CD8-positive, alpha-beta memory T cell (primary cell): Measurements from ENCODE around the gene VPS13C. TPM values are rescaled to one million over a fixed set of nuclear protein-coding genes. Genes with fewer than 3 reads are reported as not detected.

Experiments used
- CTCF ChIA-PET: fragments of 350-600 bp; sonication (Branson Sonifier 250); formaldehyde crosslinking; loops from one replicate; lab custom pipeline; 2021; ENCODE audit warnings: antibody characterized with exemption; lab: Charles Lee
- POLR2A ChIA-PET: fragments of 350-600 bp; sonication (Branson Sonifier 250); formaldehyde crosslinking; loops from one replicate; lab custom pipeline; 2021; ENCODE audit warnings: antibody characterized with exemption; lab: Charles Lee
- DNase-seq, 5 donors: peaks; one replicate each; pipeline versions ENCODE4 v3.0.0 to v3.0.0-alpha.2; 2020 to 2022; ENCODE audit warnings: mixed read lengths in 1 of 5
- H3K27ac ChIP-seq: one replicate; pipeline ENCODE4 v1.7.0; 2013; ENCODE audit warnings: low read depth, mild to moderate bottlenecking, low read length, moderate library complexity
- H3K27me3 ChIP-seq: 2 replicates; pipeline ENCODE4 v1.7.0; 2013; ENCODE audit warnings: low read length, mild to moderate bottlenecking; ENCODE audit not compliant: insufficient read depth, poor library complexity, severe bottlenecking
- H3K36me3 ChIP-seq: 2 replicates; pipeline ENCODE4 v1.7.0; 2013; ENCODE audit warnings: mild to moderate bottlenecking, low read length, moderate library complexity; ENCODE audit not compliant: insufficient read depth
- H3K4me1 ChIP-seq: 2 replicates; pipeline ENCODE4 v1.7.0; 2013; ENCODE audit warnings: mild to moderate bottlenecking, low read length, moderate library complexity; ENCODE audit not compliant: insufficient read depth
- H3K4me3 ChIP-seq: 2 replicates; pipeline ENCODE4 v1.7.0; 2013; ENCODE audit warnings: mild to moderate bottlenecking, low read length
- H3K9me3 ChIP-seq: 2 replicates; pipeline ENCODE4 v1.7.0; 2013; ENCODE audit warnings: mild to moderate bottlenecking, low read length
- H3K27ac Mint-ChIP-seq, 8 donors: one replicate each; pipeline ENCODE4 v1.8.0; 2020 to 2021; ENCODE audit warnings: mixed read lengths in 8 of 8, mild to moderate bottlenecking in 6 of 8, inconsistent platforms in 3 of 8, moderate library complexity in 3 of 8
- H3K27me3 Mint-ChIP-seq, 2 donors: one replicate each; pipeline ENCODE4 v1.8.0; 2020 to 2021; ENCODE audit warnings: mixed read lengths in 2 of 2, mild to moderate bottlenecking in 1 of 2, moderate library complexity in 1 of 2
- H3K36me3 Mint-ChIP-seq, 3 donors: one replicate each; pipeline ENCODE4 v1.8.0; 2020 to 2021; ENCODE audit warnings: mixed read lengths in 3 of 3, inconsistent platforms in 1 of 3, mild to moderate bottlenecking in 1 of 3
- H3K4me1 Mint-ChIP-seq, 3 donors: one replicate each; pipeline ENCODE4 v1.8.0; 2020 to 2021; ENCODE audit warnings: mixed read lengths in 3 of 3, inconsistent platforms in 1 of 3, mild to moderate bottlenecking in 1 of 3
- H3K4me3 Mint-ChIP-seq, 7 donors: one replicate each; pipeline ENCODE4 v1.8.0; 2020 to 2021; ENCODE audit warnings: mixed read lengths in 7 of 7, mild to moderate bottlenecking in 6 of 7, moderate library complexity in 4 of 7, inconsistent platforms in 2 of 7
- H3K9me3 Mint-ChIP-seq, 5 donors: one replicate each; pipeline ENCODE4 v1.8.0; 2020 to 2022; ENCODE audit warnings: mixed read lengths in 5 of 5, mild to moderate bottlenecking in 3 of 5, moderate library complexity in 2 of 5, inconsistent platforms in 1 of 5
- polyA plus RNA-seq: library from polyadenylated mRNA; unstranded; fragments of 300-500 nt; fragmentation: Illumina TruSeq; gene quantifications from one replicate; pipeline ENCODE4 v1.2.3, GENCODE V29; 2021
- total RNA-seq, 2 experiments: library from RNA; stranded (reverse); gene quantifications; one replicate each; pipeline ENCODE4 v1.2.3, GENCODE V29; 2021

The VPS13C gene
- total and polyA plus RNA-seq, 3 experiments from 2014 or later: 15.8 to 42.9 (median 42.5) TPM

GRCh38 chr15:62103431-62103830, 43.2 kb upstream of the VPS13C start:
- Mint-ChIP-seq H3K36me3 (no peaks in the 10 kb centered on the region), H3K27me3 (peaks cover 2 to 35% of the 10 kb centered on the region in 2 donors), H3K9me3 (no peaks in the 10 kb centered on the region), H3K4me3 (no peak overlapping the region), H3K4me1 (no peaks in the 10 kb centered on the region), H3K27ac (peak overlapping the region in 1 of 8 donors; percentile 91)
- Histone ChIP-seq H3K36me3 (no peaks in the 10 kb centered on the region), H3K9me3 (no peaks in the 10 kb centered on the region), H3K4me3 (no peak overlapping the region), H3K27ac (no peak overlapping the region), H3K27me3 (no peaks in the 10 kb centered on the region), H3K4me1 (no peaks in the 10 kb centered on the region)
- DNase-seq: no peak
- POLR2A ChIA-PET: no interaction called here
- CTCF ChIA-PET: interaction anchor here (1.1 kb wide), 1 partner anchor 11 kb away, joined by 3 read pairs; no protein-coding TSS in a partner anchor

DNA sequence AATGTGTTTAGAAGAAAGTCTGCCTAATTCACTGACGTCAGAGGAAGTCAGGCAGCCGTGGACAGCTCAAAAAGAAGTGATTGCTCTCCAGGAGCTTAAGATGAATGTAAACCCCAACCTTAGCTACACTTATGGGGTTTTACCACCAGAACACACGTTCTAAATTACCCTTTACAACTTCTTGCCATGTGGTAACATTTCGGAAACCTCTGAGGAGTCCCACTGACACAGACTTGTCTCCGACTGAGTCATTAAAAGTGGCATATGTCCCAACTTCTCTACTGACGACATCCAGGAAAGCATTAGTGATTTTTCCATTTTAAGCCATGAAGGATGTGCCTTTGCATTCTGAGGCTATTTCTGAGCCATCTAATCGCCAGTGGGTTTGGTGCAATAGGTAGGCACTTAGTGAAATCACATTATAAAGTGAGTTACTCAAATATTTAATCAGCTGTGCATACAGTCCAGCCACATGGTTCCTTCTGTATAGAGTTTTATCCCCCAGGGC, 38.9 kb upstream of the VPS13C start:
- DNase-seq: no peak
- Mint-ChIP-seq H3K27me3 (peaks cover 2 to 43% of the 10 kb centered on the region in 2 donors), H3K4me3 (no peak overlapping the region), H3K36me3 (no peaks in the 10 kb centered on the region), H3K9me3 (no peaks in the 10 kb centered on the region), H3K27ac (peak overlapping the region in 1 of 8 donors; percentile 34), H3K4me1 (no peaks in the 10 kb centered on the region)
- Histone ChIP-seq H3K4me3 (no peak overlapping the region), H3K36me3 (no peaks in the 10 kb centered on the region), H3K27me3 (no peaks in the 10 kb centered on the region), H3K27ac (no peak overlapping the region), H3K9me3 (no peaks in the 10 kb centered on the region), H3K4me1 (no peaks in the 10 kb centered on the region)
- ChIA-PET POLR2A (no interaction called here), CTCF (interaction anchor here (1.1 kb wide), 1 partner anchor 20 kb away, joined by 3 read pairs; no protein-coding TSS in a partner anchor)

DNA sequence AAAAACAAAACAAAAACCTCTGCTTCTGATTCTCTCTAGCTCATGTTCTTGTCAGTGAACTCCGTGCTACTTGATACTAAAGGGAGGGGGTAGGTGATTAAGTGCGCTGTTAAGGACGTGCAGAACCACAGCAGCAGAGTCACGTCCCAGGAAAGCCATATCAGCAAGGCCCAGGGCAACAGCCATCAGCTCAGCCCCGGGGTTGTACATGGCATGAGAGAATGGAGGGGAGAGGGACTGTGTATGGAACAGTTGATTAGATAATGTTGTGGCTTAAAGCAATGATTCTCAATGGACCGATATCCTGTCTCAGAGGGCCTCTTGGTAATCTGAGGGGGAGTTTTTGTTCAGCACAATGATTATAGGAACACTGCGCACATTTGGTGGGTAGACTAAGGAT, 34.1 kb upstream of the VPS13C start:
- ChIA-PET CTCF (no interaction called here), POLR2A (no interaction called here)
- H3K27me3 Mint-ChIP-seq: peaks cover 1 to 29% of the 10 kb centered on the region in 2 donors
- H3K36me3 Mint-ChIP-seq: no peaks in the 10 kb centered on the region
- H3K4me3 Mint-ChIP-seq: no peak overlapping the region
- Histone ChIP-seq H3K36me3 (no peaks in the 10 kb centered on the region), H3K9me3 (no peaks in the 10 kb centered on the region), H3K27me3 (no peaks in the 10 kb centered on the region), H3K4me1 (no peaks in the 10 kb centered on the region), H3K4me3 (no peak overlapping the region), H3K27ac (no peak overlapping the region)
- peaks cover 0 to 2% (median 0%) of the 10 kb centered on the region in 5 donors for H3K9me3 Mint-ChIP-seq
- H3K4me1 Mint-ChIP-seq: no peaks in the 10 kb centered on the region
- no peak for DNase-seq
- no peak overlapping the region for H3K27ac Mint-ChIP-seq

- Mint-ChIP-seq H3K4me1 (no peaks in the 10 kb centered on the region), H3K27me3 (peaks cover 1 to 23% of the 10 kb centered on the region in 2 donors), H3K36me3 (no peaks in the 10 kb centered on the region), H3K9me3 (peaks cover 0 to 2% (median 0%) of the 10 kb centered on the region in 5 donors), H3K27ac (no peak overlapping the region), H3K4me3 (no peak overlapping the region)
- no peaks in the 10 kb centered on the region for H3K27me3 ChIP-seq
- H3K9me3 ChIP-seq: no peaks in the 10 kb centered on the region
- no peak overlapping the region for H3K27ac ChIP-seq
- no peak for DNase-seq
- H3K4me3 ChIP-seq: no peak overlapping the region
- no peaks in the 10 kb centered on the region for H3K4me1 ChIP-seq
- POLR2A ChIA-PET: no interaction called here
- CTCF ChIA-PET: no interaction called here
- H3K36me3 ChIP-seq: no peaks in the 10 kb centered on the region
Measured at GRCh38 chr15:62093809-62094208, 33.6 kb upstream of the VPS13C start.

DNA sequence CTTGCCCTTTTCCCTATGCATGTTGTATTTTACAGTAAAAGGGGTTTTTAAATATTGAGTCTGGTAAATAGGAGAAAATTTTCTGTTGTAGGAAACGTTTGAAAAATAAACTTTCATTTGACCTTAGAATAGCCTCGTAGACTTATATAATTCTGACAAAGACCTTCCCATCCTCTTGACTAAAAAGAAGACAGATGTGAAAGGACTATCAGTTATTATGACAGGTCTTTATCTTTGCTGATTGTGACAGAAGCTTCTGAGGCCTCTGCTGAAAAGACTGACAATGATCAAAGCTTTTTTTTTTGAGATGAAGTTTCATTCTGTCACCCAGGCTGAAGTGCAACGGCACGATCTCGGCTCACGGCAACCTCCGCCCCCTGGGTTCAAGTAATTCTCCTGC, 30.7 kb upstream of the VPS13C start:
- Histone ChIP-seq H3K4me3 (no peak overlapping the region), H3K4me1 (no peaks in the 10 kb centered on the region), H3K27ac (no peak overlapping the region), H3K36me3 (no peaks in the 10 kb centered on the region), H3K27me3 (no peaks in the 10 kb centered on the region), H3K9me3 (no peaks in the 10 kb centered on the region)
- CTCF ChIA-PET: no interaction called here
- POLR2A ChIA-PET: no interaction called here
- no peak overlapping the region for H3K27ac Mint-ChIP-seq
- H3K4me3 Mint-ChIP-seq: no peak overlapping the region
- no peak for DNase-seq
- no peaks in the 10 kb centered on the region for H3K4me1 Mint-ChIP-seq
- peaks cover 0 to 2% (median 0%) of the 10 kb centered on the region in 5 donors for H3K9me3 Mint-ChIP-seq
- H3K36me3 Mint-ChIP-seq: no peaks in the 10 kb centered on the region
- peaks cover 3% of the 10 kb centered on the region in 2 donors for H3K27me3 Mint-ChIP-seq

DNA sequence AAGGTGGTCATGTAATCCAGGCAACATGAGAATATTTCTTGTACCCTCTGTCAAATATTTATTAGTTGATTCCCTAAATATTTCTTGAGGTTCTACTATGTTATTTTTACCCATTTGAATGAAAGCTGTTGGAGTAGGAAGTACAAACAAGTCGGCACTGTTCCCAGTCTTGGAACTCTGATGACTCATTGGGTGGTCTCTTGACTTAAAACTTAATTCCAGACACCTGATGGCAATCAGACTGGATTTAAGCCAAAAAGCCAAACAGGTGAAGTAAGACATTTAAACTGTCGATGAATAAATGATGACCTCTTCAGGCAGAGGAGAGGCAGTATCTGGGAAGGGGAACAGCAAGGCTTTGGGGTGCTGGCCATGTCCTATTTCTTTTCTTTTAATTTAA, 29.4 kb upstream of the VPS13C start:
- Histone ChIP-seq H3K9me3 (no peaks in the 10 kb centered on the region), H3K4me3 (no peak overlapping the region), H3K36me3 (no peaks in the 10 kb centered on the region), H3K27ac (no peak overlapping the region), H3K4me1 (no peaks in the 10 kb centered on the region), H3K27me3 (no peaks in the 10 kb centered on the region)
- peaks cover 0 to 2% (median 0%) of the 10 kb centered on the region in 5 donors for H3K9me3 Mint-ChIP-seq
- H3K4me3 Mint-ChIP-seq: no peak overlapping the region
- no peak overlapping the region for H3K27ac Mint-ChIP-seq
- no peaks in the 10 kb centered on the region for H3K4me1 Mint-ChIP-seq
- H3K27me3 Mint-ChIP-seq: peaks cover 2 to 3% of the 10 kb centered on the region in 2 donors
- no peaks in the 10 kb centered on the region for H3K36me3 Mint-ChIP-seq
- DNase-seq: no peak
- ChIA-PET CTCF (no interaction called here), POLR2A (no interaction called here)

- Histone ChIP-seq H3K36me3 (no peaks in the 10 kb centered on the region), H3K4me3 (no peak overlapping the region), H3K27me3 (no peaks in the 10 kb centered on the region), H3K9me3 (no peaks in the 10 kb centered on the region), H3K27ac (no peak overlapping the region), H3K4me1 (no peaks in the 10 kb centered on the region)
- Mint-ChIP-seq H3K36me3 (peaks cover 0 to 5% (median 0%) of the 10 kb centered on the region in 3 donors), H3K27me3 (peaks cover 3 to 5% of the 10 kb centered on the region in 2 donors), H3K9me3 (peaks cover 0 to 7% (median 6%) of the 10 kb centered on the region in 5 donors), H3K27ac (no peak overlapping the region), H3K4me3 (no peak overlapping the region), H3K4me1 (no peaks in the 10 kb centered on the region)
- ChIA-PET POLR2A (no interaction called here), CTCF (no interaction called here)
- no peak for DNase-seq
Measured at GRCh38 chr15:62088353-62088693, 28.1 kb upstream of the VPS13C start.

DNA sequence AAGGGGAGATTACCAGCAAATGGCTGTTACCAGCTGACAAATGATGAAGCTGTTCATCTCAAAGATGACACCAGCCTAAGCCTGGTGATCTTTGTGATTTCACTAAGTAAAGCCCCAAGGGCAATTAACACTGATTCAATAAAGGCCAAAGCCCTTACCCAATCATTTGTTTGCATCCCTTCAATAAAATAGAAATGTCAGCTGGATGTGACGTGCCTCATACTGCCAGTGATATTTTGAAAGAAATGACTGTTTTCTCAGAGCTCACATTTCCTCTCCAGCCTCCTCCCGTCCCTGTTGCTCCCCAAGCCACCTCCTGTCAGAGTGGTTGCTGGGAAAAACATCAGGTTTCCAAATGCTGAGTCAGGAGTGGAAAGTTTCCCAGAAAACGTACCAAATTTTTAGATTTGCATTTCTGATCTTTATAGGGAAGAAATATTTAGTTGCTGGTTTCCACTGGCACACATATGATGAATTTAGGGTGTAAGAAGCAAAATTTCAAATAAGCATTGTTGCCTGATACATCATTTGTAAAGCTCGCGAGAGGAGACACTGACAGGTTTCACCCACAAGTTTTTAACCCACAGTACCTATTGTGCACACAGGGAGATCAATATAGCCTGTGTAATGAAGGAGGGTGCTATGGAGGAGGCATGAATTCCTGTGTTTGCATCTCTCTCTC, 27.6 kb upstream of the VPS13C start:
- POLR2A ChIA-PET: no interaction called here
- no peaks in the 10 kb centered on the region for H3K27me3 ChIP-seq
- no peak overlapping the region for H3K27ac Mint-ChIP-seq
- peaks cover 0 to 7% (median 6%) of the 10 kb centered on the region in 5 donors for H3K9me3 Mint-ChIP-seq
- no peak overlapping the region for H3K27ac ChIP-seq
- no peaks in the 10 kb centered on the region for H3K36me3 ChIP-seq
- DNase-seq: no peak
- H3K4me3 ChIP-seq: no peak overlapping the region
- CTCF ChIA-PET: interaction anchor here (1.0 kb wide), 1 partner anchor 15 kb away, joined by 3 read pairs; no protein-coding TSS in a partner anchor
- H3K4me1 ChIP-seq: no peaks in the 10 kb centered on the region
- no peaks in the 10 kb centered on the region for H3K4me1 Mint-ChIP-seq
- peaks cover 3 to 5% of the 10 kb centered on the region in 2 donors for H3K27me3 Mint-ChIP-seq
- peaks cover 0 to 5% (median 0%) of the 10 kb centered on the region in 3 donors for H3K36me3 Mint-ChIP-seq
- no peak overlapping the region for H3K4me3 Mint-ChIP-seq
- no peaks in the 10 kb centered on the region for H3K9me3 ChIP-seq
